GM18499 (cell line): ENCODE measurements around the gene DPH5.
"Not testable (repeated sequence)": the region's sequence is repeated elsewhere in the genome, so short reads cannot be mapped to it uniquely, and the experiment has no call there.

Source experiments
- ATAC-seq: cut with Tn5 transposase; IDR thresholded peaks from one replicate; pipeline ENCODE4 v1.9.1; 2021; ENCODE audit warnings: moderate number of reproducible peaks; ENCODE audit not compliant: insufficient read depth, unreplicated experiment

DPH5 gene

DNA sequence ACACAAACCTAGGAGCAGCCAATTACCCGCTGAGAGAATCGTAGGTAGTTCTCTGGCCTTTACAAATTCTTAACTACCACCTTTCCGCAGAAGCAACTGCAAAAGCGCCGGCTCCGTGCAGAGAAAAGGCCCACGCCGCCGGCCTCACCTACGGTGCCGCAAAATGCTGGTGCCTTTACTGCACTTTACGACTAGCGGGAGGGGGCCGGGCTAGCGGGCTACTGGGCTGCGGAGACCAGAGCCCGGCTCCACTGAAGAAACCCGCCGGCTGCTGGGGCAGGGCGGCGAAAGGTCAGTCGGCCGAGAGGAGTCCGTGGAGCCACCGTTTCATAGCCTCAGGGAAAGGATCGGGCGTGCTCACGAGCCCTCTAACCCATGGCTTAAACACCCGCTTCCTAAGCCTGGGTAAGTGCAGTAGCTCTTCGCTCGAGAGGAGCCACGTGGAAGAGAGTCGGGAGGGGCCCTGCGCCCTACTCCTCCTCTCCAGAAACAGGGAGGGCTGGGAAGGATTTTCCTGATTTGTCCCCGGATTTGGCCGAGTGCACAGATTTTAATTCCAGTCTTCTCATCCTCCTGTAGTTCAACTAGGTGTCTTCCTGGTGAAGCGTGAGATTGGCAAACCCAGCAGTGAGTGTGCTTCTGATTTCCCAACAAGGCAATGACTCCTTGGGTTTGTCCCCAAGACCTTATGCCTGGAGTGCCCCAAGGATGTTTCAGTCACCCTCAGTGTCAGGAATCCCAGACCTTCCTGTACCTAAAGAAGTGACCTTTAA, at the start of gene DPH5:
Gene DPH5, minus strand, starts transcription at position 128 of the 773 bp plus-strand sequence. CDS start 341 bp downstream, outside the sequence.
- ATAC-seq = peak; percentile 47

DNA sequence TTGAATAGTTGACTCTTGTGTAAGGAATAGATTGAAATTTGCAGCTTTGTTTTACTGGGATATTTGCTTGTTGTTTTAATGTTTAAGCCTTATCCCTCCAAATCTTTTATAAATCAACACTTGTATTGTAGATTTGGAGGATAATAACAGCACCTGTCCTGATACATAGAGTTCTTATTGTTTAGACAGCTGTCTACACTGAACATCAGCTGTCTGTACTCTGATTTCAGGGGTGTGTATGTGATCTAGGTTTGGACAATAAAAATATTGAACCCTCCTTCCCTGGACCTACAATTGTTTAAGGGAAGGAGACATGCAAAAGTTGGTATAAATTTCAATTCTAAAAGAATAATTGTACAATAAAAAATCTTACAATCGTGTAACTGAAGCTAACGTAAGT, 48.3 kb upstream of the DPH5 start:
- ATAC-seq = no peak

DNA sequence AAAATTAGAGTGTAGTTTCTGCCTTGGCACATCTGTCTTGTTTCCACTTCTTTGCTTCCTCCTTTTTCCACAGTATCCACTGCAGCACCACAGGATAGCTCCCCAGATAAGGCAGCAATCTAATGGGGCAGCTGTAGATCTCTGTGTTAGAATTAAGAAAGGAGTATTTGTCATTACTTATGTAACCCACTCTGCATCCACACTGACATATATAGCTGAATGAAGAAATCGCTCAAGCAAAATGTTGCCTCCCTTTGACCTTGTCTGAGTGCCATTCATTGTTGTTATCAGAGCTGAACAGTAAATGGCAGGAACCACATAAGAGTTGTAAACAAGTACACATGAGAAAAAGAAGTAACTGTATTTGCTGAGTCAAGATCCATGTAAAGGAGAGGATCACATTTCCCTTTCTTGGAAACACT, 45.9 kb upstream of the DPH5 start:
- ATAC-seq = no peak

- ATAC-seq = no peak
These were observed 43.6 kb upstream of the DPH5 start for GRCh38 chr1:101069158-101069557.

DNA sequence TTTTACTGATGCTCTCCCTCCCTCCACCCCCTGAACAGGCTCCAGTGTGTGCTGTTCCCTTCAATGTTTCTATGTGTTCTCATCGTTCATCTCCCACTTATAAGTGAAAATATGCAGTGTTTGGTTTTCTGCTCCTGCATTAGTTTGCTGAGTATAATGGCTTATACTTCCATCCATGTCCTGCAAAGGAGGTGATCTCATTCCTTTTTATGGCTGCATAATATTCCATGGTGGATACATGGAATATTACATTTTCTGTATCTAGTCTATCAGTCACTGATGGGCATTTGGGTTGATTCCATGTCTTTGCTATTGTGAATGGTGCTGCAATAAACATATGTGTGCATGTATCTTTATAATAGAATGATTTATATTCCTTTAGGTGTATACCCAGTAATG, 41.4 kb upstream of the DPH5 start:
- ATAC-seq = not testable (repeated sequence)

DNA sequence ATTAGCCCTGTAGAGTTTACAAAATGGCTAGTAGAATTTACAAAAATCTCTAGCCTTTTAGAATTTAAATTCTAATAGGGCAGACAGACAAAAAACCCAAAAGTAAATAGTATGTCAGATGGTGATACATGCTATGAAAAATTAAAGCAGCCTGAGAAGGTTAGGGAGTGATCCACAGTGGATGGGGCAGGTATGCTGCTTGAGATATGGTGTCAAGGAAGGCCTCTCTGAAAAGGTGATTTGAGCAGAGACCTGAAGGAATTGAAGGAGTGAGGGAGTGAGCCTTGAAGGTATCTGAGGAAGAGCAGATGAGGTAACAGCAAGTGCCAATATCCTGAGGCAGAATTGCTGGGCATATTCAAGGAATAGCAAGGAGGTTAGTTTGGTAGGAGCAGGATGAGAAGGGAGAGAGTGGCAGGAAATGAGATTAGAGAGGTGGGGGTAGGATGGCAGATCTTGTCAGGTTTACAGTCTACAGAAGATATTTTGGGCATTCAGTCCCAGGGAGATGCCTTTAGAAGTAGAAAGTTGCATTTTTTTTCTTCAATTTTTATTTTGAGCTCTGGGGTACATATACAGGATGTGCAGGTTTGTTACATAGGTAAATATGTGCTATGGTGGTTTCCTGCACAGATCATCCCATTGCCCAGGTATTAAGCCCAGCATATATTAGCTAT, 40.8 kb upstream of the DPH5 start:
- no peak for ATAC-seq

DNA sequence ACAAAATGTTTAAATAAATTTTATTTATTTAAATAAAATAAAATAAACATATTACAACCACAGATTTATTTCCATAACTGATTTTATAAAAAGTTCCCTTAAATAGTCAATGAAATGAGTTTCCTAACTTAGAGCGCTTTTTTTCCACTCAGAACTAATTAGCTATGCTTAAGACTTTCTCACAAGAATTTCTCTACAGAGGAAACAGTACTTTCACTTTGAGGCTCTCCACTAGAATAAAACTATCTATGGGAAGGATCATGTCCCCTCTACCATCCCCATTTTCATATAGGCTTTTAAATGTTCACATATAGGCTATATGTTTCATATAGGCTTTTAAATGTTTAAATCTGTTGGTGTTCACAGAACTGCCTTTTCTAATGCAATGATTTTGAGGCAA, 40.0 kb upstream of the DPH5 start:
- no peak for ATAC-seq

DNA sequence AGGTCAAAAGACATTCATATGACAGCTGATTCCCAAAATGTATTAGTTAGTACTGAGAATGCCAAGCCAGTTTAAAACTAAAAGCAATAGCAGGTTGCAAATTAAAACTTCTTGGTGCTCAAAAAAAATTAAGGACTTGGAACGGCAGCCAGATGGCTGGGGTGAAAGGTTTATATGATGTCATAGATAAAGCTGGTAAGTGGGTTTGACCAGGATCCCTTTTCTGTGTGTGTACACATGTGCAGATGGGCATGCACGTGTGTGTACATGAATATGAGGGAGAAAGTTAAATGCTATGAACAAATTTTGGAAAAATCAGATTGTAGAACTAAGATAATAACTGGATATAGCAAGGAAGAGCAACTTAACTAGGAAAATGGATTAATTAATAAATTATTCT, 39.1 kb upstream of the DPH5 start:
- ATAC-seq = no peak

- ATAC-seq = peak; percentile 56
These were observed 35.4 kb upstream of the DPH5 start for GRCh38 chr1:101060992-101061391.

DNA sequence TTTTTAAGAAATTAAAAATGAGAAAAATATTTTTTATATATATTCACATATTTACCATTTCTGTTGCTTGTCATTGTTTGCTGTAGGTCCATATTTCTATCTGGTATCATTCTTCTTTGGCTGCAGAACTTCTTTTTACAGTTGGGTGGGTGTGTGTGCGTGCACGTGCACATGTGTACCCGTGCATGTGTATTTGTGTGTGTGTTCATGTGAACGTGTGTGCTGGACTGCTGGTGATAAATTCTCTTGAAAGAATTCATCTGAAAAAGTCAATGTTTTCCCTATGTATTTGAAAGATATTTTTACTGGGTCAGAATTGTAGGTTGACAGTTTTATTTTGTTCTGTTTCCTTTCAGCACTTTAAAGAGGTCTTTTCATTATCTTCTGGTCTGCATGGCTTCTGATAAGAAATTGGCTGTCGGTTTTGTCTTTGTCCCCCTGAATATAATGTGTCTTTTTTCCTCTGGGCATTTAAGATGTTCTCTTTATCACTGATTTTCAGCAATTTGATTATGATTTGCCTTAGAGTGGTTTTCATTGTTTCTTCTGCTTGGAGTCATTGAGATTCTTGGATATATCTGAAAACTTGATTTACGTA, 34.5 kb upstream of the DPH5 start:
- ATAC-seq = no peak

- no peak for ATAC-seq
These were observed 30.0 kb upstream of the DPH5 start for GRCh38 chr1:101055623-101056022.

GRCh38 chr1:101051688-101052638, 26.4 kb upstream of the DPH5 start:
- ATAC-seq = peak; percentile 76

DNA sequence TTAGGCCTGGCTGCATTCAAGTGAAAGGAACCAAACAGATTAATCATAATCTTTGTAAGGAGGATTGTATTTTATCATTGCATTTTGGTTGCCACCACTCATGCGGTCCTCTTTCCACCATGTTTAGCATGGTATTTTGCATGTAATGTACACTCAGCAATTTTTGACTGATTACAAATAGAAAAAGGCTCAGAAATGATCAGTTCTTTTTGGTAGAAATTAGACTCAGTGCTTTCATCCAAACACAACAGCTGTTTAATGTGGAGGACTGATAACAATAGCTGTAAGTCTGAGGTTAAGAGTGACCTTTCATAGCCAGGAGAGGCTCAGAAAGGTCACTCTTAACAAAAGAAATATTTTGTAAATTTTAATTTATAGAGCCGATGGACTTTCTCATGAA, 25.3 kb upstream of the DPH5 start:
- no peak for ATAC-seq

DNA sequence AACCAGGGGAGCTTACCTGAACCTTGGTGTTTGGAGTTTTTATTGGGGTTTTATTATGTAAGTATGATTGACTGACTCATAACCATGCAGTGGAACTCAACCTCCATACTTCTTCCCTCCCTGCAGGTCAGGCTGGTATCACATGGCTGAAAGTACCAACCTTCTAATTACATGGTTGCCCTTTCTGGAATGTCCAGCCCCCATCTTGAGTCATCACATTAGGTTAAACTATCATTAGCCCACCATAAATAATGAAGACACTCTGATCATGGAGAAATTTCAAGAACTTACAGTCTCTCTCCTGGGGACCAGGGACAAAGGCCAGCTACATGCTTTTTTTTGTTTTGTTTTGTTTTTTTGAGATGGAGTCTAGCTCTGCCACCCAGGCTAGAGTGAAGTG, 19.2 kb upstream of the DPH5 start:
- no peak for ATAC-seq

GRCh38 chr1:101044259-101044658, 18.7 kb upstream of the DPH5 start:
- ATAC-seq = no peak

DNA sequence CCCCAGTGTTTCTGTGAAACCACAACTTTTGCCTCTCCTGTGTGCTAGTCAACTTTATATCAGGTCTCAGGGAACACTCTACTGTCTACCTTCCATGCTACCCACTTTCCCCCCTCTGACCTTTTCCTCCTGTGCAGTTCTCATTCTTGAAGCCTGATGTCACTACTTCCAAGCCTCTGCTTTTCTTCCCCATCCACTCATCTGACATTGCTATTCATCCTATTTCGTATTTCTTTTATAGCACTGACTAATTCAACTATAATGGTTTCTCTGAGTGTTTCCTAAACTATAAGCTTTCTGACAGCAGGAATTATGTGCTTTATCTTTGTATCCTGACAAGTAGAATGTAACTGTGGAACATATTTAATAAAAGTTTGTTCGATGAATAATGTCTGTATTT, 18.2 kb upstream of the DPH5 start:
- no peak for ATAC-seq

- no peak for ATAC-seq
These were observed 15.7 kb upstream of the DPH5 start for GRCh38 chr1:101041300-101041699.

DNA sequence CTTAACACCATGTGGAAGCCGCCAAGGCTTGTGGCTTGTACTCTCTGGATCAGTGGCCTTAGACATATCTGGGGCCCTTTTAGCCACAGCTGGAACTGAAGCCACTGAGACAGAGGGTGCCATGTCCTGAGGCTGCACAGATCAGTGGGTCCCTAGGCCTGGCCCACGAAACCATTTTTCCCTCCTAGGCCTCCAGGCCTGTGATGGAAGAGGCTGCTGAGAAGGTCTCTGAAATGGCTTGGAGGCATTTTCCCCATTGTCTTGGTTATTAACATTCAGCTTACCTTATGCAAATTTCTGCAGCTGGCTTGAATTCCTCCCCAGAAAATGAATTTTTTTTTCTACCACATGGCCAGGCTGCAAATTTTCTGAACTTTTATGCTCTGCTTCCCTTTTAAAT, 15.1 kb upstream of the DPH5 start:
- ATAC-seq = no peak

- no peak for ATAC-seq
These were observed 13.7 kb upstream of the DPH5 start for GRCh38 chr1:101039245-101039644.

DNA sequence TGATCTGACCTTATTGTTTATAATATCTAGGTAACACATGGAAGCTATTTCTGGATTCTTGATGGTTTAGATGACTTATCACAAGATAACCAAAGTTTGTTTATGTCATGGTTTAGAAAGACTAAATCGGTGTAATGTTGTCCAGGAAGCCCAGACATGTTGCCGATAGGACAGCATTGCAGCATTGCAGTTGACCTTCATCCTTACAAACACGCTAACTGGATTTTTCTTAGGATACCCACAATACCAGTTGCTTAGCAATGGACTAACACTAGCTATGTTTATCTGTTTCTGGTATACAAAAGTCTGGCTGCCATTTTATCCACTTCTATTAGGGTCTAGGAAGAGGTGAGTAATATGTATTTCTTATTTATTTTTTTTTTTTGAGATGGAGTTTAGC, 11.7 kb upstream of the DPH5 start:
- ATAC-seq = no peak
